ENCODE results near the gene TARBP1.
"Not testable (repeated sequence)": the region's sequence is repeated elsewhere in the genome, so short reads cannot be mapped to it uniquely, and the experiment has no call there.

The TARBP1 gene

DNA sequence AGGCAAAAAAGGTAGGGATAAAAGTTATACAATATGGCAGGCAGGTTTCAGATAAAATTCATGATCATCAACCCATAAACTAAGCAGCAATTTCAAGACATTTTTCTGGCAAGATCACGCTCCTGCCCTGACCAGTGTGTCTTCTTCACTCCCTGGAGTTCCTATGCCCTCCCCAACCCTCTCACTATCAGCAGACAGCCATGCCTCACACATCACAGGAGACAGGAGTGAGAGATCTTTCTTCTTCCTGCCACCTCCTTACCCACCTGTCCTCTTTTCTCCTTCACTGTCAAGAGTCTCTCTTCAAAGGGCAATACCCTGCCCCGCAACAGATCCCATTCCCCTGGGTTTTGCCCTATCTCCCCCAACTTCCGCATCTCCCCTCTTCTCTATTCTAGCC, 77.3 kb downstream of the TARBP1 start:
- H3K27me3 ChIP-seq (ENCODE audit: insufficient read depth, poor library complexity, severe bottlenecking), result no peaks in the 10 kb centered on the region
- no peak overlapping the region for H3K4me3 ChIP-seq (replicated peaks; ENCODE audit: insufficient read depth, low read length)
- no peak overlapping the region for H3K27ac ChIP-seq (replicated peaks)
- TF ChIP-seq, protein P1, sequence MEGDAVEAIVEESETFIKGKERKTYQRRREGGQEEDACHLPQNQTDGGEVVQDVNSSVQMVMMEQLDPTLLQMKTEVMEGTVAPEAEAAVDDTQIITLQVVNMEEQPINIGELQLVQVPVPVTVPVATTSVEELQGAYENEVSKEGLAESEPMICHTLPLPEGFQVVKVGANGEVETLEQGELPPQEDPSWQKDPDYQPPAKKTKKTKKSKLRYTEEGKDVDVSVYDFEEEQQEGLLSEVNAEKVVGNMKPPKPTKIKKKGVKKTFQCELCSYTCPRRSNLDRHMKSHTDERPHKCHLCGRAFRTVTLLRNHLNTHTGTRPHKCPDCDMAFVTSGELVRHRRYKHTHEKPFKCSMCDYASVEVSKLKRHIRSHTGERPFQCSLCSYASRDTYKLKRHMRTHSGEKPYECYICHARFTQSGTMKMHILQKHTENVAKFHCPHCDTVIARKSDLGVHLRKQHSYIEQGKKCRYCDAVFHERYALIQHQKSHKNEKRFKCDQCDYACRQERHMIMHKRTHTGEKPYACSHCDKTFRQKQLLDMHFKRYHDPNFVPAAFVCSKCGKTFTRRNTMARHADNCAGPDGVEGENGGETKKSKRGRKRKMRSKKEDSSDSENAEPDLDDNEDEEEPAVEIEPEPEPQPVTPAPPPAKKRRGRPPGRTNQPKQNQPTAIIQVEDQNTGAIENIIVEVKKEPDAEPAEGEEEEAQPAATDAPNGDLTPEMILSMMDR (IDR thresholded peaks at IDR 0.05; ENCODE audit: insufficient read depth, low read length), result no peak
- TF ChIP-seq SPI1 (IDR thresholded peaks at IDR 0.05; ENCODE audit: borderline replicate concordance, low read depth) (no peak), GABPA (IDR thresholded peaks at IDR 0.05; ENCODE audit: low read depth) (no peak), POLR2AphosphoS5 (IDR thresholded peaks at IDR 0.05; ENCODE audit: low read depth) (no peak), REST (IDR thresholded peaks at IDR 0.05; ENCODE audit: insufficient replicate concordance, low read depth) (no peak)
- DNase-seq (ENCODE audit: low read depth in 1 of 2, low spot score in 1 of 2), result no peak

GRCh38 chr1:234400773-234401172, 78.2 kb downstream of the TARBP1 start:
- Histone ChIP-seq H3K27ac (replicated peaks) (no peak overlapping the region), H3K27me3 (ENCODE audit: insufficient read depth, poor library complexity, severe bottlenecking) (no peaks in the 10 kb centered on the region), H3K4me3 (replicated peaks; ENCODE audit: insufficient read depth, low read length) (no peak overlapping the region)
- no peak for DNase-seq (ENCODE audit: low read depth in 1 of 2, low spot score in 1 of 2)
- TF ChIP-seq, protein P1 (IDR thresholded peaks at IDR 0.05; ENCODE audit: insufficient read depth, low read length), result no peak
- TF ChIP-seq REST (IDR thresholded peaks at IDR 0.05; ENCODE audit: insufficient replicate concordance, low read depth) (no peak), SPI1 (IDR thresholded peaks at IDR 0.05; ENCODE audit: borderline replicate concordance, low read depth) (no peak), GABPA (IDR thresholded peaks at IDR 0.05; ENCODE audit: low read depth) (no peak), POLR2AphosphoS5 (IDR thresholded peaks at IDR 0.05; ENCODE audit: low read depth) (no peak)

GRCh38 chr1:234399515-234399914, 79.5 kb downstream of the TARBP1 start:
- H3K27me3 ChIP-seq (ENCODE audit: insufficient read depth, poor library complexity, severe bottlenecking); DNase-seq (ENCODE audit: low read depth in 1 of 2, low spot score in 1 of 2); H3K4me3 ChIP-seq (replicated peaks; ENCODE audit: insufficient read depth, low read length): not testable (repeated sequence)
- H3K27ac ChIP-seq (replicated peaks), result peak overlapping the region; percentile 23; the same call in 1 of the 2 replicates

- no peaks in the 10 kb centered on the region for H3K27me3 ChIP-seq (ENCODE audit: insufficient read depth, poor library complexity, severe bottlenecking)
- peak overlapping the region; percentile 21; the same call in 1 of the 2 replicates for H3K4me3 ChIP-seq (replicated peaks; ENCODE audit: insufficient read depth, low read length)
Measured at GRCh38 chr1:234398849-234399381, 80.1 kb downstream of the TARBP1 start.

DNA sequence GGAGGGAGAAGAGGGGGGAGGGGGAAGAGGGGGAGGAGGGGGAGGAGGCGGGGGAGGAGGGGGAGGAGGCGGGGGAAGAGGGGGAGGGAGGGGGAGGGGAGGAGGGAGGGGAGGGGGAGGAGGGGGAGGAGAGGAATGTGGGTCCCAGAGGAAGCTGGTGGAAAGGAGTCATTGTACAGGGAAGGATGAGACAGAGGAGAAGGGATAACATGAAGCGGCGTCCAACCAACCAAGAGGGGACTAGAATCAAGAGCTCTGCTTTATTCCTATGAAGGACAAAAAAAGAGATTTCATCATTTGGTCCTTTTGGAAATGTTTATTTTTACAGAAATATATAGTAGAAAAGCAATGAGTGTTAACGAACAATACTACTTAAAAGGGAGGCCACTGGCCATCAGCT, 81.2 kb downstream of the TARBP1 start:
- TF ChIP-seq, protein P1 (IDR thresholded peaks at IDR 0.05; ENCODE audit: insufficient read depth, low read length), result no peak
- TF ChIP-seq GABPA (IDR thresholded peaks at IDR 0.05; ENCODE audit: low read depth) (no peak), REST (IDR thresholded peaks at IDR 0.05; ENCODE audit: insufficient replicate concordance, low read depth) (no peak), SPI1 (IDR thresholded peaks at IDR 0.05; ENCODE audit: borderline replicate concordance, low read depth) (no peak), POLR2AphosphoS5 (IDR thresholded peaks at IDR 0.05; ENCODE audit: low read depth) (no peak)
- Histone ChIP-seq H3K27ac (replicated peaks) (no peak overlapping the region), H3K27me3 (ENCODE audit: insufficient read depth, poor library complexity, severe bottlenecking) (no peaks in the 10 kb centered on the region), H3K4me3 (replicated peaks; ENCODE audit: insufficient read depth, low read length) (no peak overlapping the region)
- DNase-seq (ENCODE audit: low read depth in 1 of 2, low spot score in 1 of 2), result no peak

More at GRCh38 chr1:234398849-234399381, 80.1 kb downstream of the TARBP1 start:
- TF ChIP-seq SPI1 (IDR thresholded peaks at IDR 0.05; ENCODE audit: borderline replicate concordance, low read depth), result peak; percentile 14; the same call in 1 of the 2 replicates
- no peak for TF ChIP-seq GABPA (IDR thresholded peaks at IDR 0.05; ENCODE audit: low read depth)
- DNase-seq (ENCODE audit: low read depth in 1 of 2, low spot score in 1 of 2), result peak; percentile 7 to 18
- peak overlapping the region; percentile 23 for H3K27ac ChIP-seq (replicated peaks)

All from HL-60 (cell line).